ENCODE data around the gene FITM1. TPM values are rescaled to one million over a fixed set of nuclear protein-coding genes. Genes with fewer than 3 reads are reported as not detected.

Gene FITM1
- total RNA-seq, result not detected in 2 replicates

GRCh38 chr14:24130380-24130716 is at the start of gene FITM1:
Gene FITM1, plus strand, starts transcription at chr14:24130659. Its CDS starts 905 bp downstream, at chr14:24131564.

GRCh38 chr14:24093901-24094840 is 36.3 kb upstream of the FITM1 start, which contains the start of gene PCK2:
Gene PCK2, plus strand, starts transcription at chr14:24094311. Its CDS starts 95 bp downstream, at chr14:24094406.

GRCh38 chr14:24114532-24115421 is 15.7 kb upstream of the FITM1 start, which contains the start of the genes DCAF11 and NRL:
Gene DCAF11, plus strand, starts transcription at chr14:24114777. Its CDS starts 818 bp downstream, at chr14:24115595.
Gene NRL, minus strand, starts transcription at chr14:24114949. Its CDS starts 32,101 bp downstream, at chr14:24082848.

GRCh38 chr14:24135834-24136683 is 5.6 kb downstream of the FITM1 start, which contains the start of gene PSME1:
Gene PSME1, plus strand, starts transcription at chr14:24136194. Its CDS starts 69 bp downstream, at chr14:24136263.

GRCh38 chr14:24141097-24141880 is 10.8 kb downstream of the FITM1 start, which contains the start of gene EMC9:
Gene EMC9, minus strand, starts transcription at chr14:24141591. Its CDS starts 287 bp downstream, at chr14:24141304.

GRCh38 chr14:24146453-24146977 is 16.1 kb downstream of the FITM1 start, which contains the start of gene PSME2:
Gene PSME2, minus strand, starts transcription at chr14:24146610. Its CDS starts 29 bp downstream, at chr14:24146581.

GRCh38 chr14:24146978-24147760 is 16.7 kb downstream of the FITM1 start, which contains the start of gene RNF31:
Gene RNF31, plus strand, starts transcription at chr14:24147498. Its CDS starts 201 bp downstream, at chr14:24147699.

GRCh38 chr14:24160850-24161804 is 30.7 kb downstream of the FITM1 start, which contains the start of gene IRF9:
Gene IRF9, plus strand, starts transcription at chr14:24161265. Its CDS starts 880 bp downstream, at chr14:24162145.

GRCh38 chr14:24171422-24172260 is 41.2 kb downstream of the FITM1 start, which contains the start of gene REC8:
Gene REC8, plus strand, starts transcription at chr14:24172080. Its CDS starts 473 bp downstream, at chr14:24172553.

Other genes with a start within 250 kb of the FITM1 start
- 24.7 and 32.4 TPM in 2 replicates for gene DHRS4, start 176.9 kb upstream of the FITM1 start, total RNA-seq
- 6.7 and 8.3 TPM in 2 replicates for gene DHRS4L2, start 141.7 kb upstream of the FITM1 start, total RNA-seq
- 0.05 TPM in 1 of 2 replicates, not detected in the other for gene CARMIL3, start 78.7 kb upstream of the FITM1 start, total RNA-seq
- gene CPNE6, start 59.1 kb upstream of the FITM1 start, total RNA-seq, result not detected in 2 replicates
- 26.7 TPM in 2 replicates for gene PCK2, start 36.3 kb upstream of the FITM1 start, total RNA-seq
- gene DCAF11, start 15.9 kb upstream of the FITM1 start, total RNA-seq, result 48.4 and 54.9 TPM in 2 replicates
- gene NRL, start 15.7 kb upstream of the FITM1 start, total RNA-seq, result 0.30 and 0.69 TPM in 2 replicates
- 81.2 and 85.5 TPM in 2 replicates for gene PSME1, start 5.5 kb downstream of the FITM1 start, total RNA-seq
- 10.4 and 16.6 TPM in 2 replicates for gene EMC9, start 10.9 kb downstream of the FITM1 start, total RNA-seq
- gene PSME2, start 16.0 kb downstream of the FITM1 start, total RNA-seq, result 63.5 and 65.1 TPM in 2 replicates
- 28.5 and 44.6 TPM in 2 replicates for gene RNF31, start 16.8 kb downstream of the FITM1 start, total RNA-seq
- gene IRF9, start 30.6 kb downstream of the FITM1 start, total RNA-seq, result 30.5 and 42.5 TPM in 2 replicates
- gene REC8, start 41.4 kb downstream of the FITM1 start, total RNA-seq, result 1.2 and 1.7 TPM in 2 replicates
- 36.2 and 52.9 TPM in 2 replicates for gene IPO4, start 58.2 kb downstream of the FITM1 start, total RNA-seq
- 90.6 and 92.9 TPM in 2 replicates for gene TM9SF1, start 64.8 kb downstream of the FITM1 start, total RNA-seq
- gene TSSK4, start 75.0 kb downstream of the FITM1 start, total RNA-seq, result 0.14 and 0.30 TPM in 2 replicates
- gene CHMP4A, start 82.8 kb downstream of the FITM1 start, total RNA-seq, result 26.1 and 33.1 TPM in 2 replicates
- gene MDP1, start 85.4 kb downstream of the FITM1 start, total RNA-seq, result 7.9 and 20.5 TPM in 2 replicates
- 158 and 162 TPM in 2 replicates for gene NEDD8, start 101.7 kb downstream of the FITM1 start, total RNA-seq
- 66.8 and 89.7 TPM in 2 replicates for gene GMPR2, start 102.3 kb downstream of the FITM1 start, total RNA-seq
- 45.1 and 49.5 TPM in 2 replicates for gene TINF2, start 112.0 kb downstream of the FITM1 start, total RNA-seq
- 0.74 and 2.1 TPM in 2 replicates for gene TGM1, start 132.5 kb downstream of the FITM1 start, total RNA-seq
- gene RABGGTA, start 140.9 kb downstream of the FITM1 start, total RNA-seq, result 29.7 and 35.2 TPM in 2 replicates
- gene DHRS1, start 169.1 kb downstream of the FITM1 start, total RNA-seq, result 14.9 and 23.2 TPM in 2 replicates
- 19.6 and 23.9 TPM in 2 replicates for gene NOP9, start 169.2 kb downstream of the FITM1 start, total RNA-seq
- gene CIDEB, start 177.3 kb downstream of the FITM1 start, total RNA-seq, result 0.59 and 0.69 TPM in 2 replicates
- gene LTB4R2, start 179.5 kb downstream of the FITM1 start, total RNA-seq, result 2.1 and 3.5 TPM in 2 replicates
- gene LTB4R, start 180.8 kb downstream of the FITM1 start, total RNA-seq, result 0.59 and 0.78 TPM in 2 replicates
- 0.59 and 0.97 TPM in 2 replicates for gene ADCY4, start 204.4 kb downstream of the FITM1 start, total RNA-seq
- gene RIPK3, start 209.3 kb downstream of the FITM1 start, total RNA-seq, result not detected in 2 replicates
- gene NFATC4, start 237.5 kb downstream of the FITM1 start, total RNA-seq, result 29.7 and 36.8 TPM in 2 replicates

All from smooth muscle cell of the umbilical artery (primary cell).